ENCODE data around the gene RAC2.

- TF ChIP-seq CTCF (IDR thresholded peaks at IDR 0.05), result no peak
- TF ChIP-seq POLR2A (IDR thresholded peaks at IDR 0.05), result no peak
Measured at GRCh38 chr22:37258005-37258752, 14.1 kb upstream of the RAC2 start.
